Loucy (cell line): ENCODE data around the gene MACROD1.

ENCODE experiments used
- H2AFZ ChIP-seq: fragments of 200-600 bp; sonication (generic); 2 replicates; pipeline ENCODE4 v1.6.0; 2016; ENCODE audit warnings: antibody characterized with exemption, mild to moderate bottlenecking, low read length, moderate library complexity
- H3F3A ChIP-seq: fragments of 200-600 bp; 2 replicates; pipeline ENCODE4 v1.6.0; 2016; ENCODE audit warnings: antibody characterized with exemption, low read depth, mild to moderate bottlenecking
- H3K27me3 ChIP-seq: fragments of 200-600 bp; sonication (generic); 2 replicates; pipeline ENCODE4 v1.6.1; 2014; ENCODE audit warnings: low read length, mild to moderate bottlenecking; ENCODE audit not compliant: insufficient read depth, poor library complexity, severe bottlenecking
- H3K36me3 ChIP-seq: fragments of 200-600 bp; sonication (generic); 2 replicates; pipeline ENCODE4 v1.6.1; 2016; ENCODE audit warnings: low read length; ENCODE audit not compliant: insufficient read depth
- H3K4me1 ChIP-seq: fragments of 200-600 bp; sonication (generic); 2 replicates; pipeline ENCODE4 v1.5.1; 2014; ENCODE audit warnings: low read length, mild to moderate bottlenecking; ENCODE audit not compliant: insufficient read depth, poor library complexity, severe bottlenecking
- H3K4me2 ChIP-seq: fragments of 200-600 bp; sonication (generic); 2 replicates; pipeline ENCODE4 v1.6.0; 2014; ENCODE audit warnings: antibody characterized with exemption, low read length, low read depth, mild to moderate bottlenecking; ENCODE audit not compliant: poor library complexity, severe bottlenecking
- H3K4me3 ChIP-seq: fragments of 200-600 bp; sonication (generic); 2 replicates; pipeline ENCODE4 v1.5.1; 2014; ENCODE audit warnings: low read length, mild to moderate bottlenecking, mixed read lengths; ENCODE audit not compliant: poor library complexity, severe bottlenecking
- H3K79me2 ChIP-seq: fragments of 200-600 bp; sonication (generic); 2 replicates; pipeline ENCODE4 v1.6.1; 2014; ENCODE audit warnings: low read length; ENCODE audit not compliant: insufficient read depth
- H3K9ac ChIP-seq: fragments of 200-600 bp; sonication (generic); 2 replicates; pipeline ENCODE4 v1.6.0; 2014; ENCODE audit warnings: mild to moderate bottlenecking, low read depth, low read length, moderate library complexity; ENCODE audit not compliant: poor library complexity, severe bottlenecking
- H3K9me2 ChIP-seq: fragments of 200-600 bp; sonication (generic); replicated peaks from 2 replicates; pipeline ENCODE4 v1.6.1; 2016; ENCODE audit warnings: low read depth, low read length, mixed read lengths
- H3K9me3 ChIP-seq: fragments of 200-600 bp; sonication (generic); 2 replicates; pipeline ENCODE4 v1.6.1; 2014; ENCODE audit warnings: mild to moderate bottlenecking, antibody characterized with exemption, low read length, low read depth; ENCODE audit not compliant: insufficient read depth
- H4K20me1 ChIP-seq: fragments of 200-600 bp; sonication (generic); 2 replicates; pipeline ENCODE4 v1.6.0; 2014; ENCODE audit warnings: antibody characterized with exemption, low read length, mild to moderate bottlenecking; ENCODE audit not compliant: insufficient read depth, poor library complexity, severe bottlenecking
- CTCF ChIP-seq: fragments of 200-600 bp; sonication (generic); conservative IDR thresholded peaks from 2 replicates; pipeline ENCODE4 v1.5.1; 2014; ENCODE audit warnings: mild to moderate bottlenecking, antibody characterized with exemption, low read length
- EZH2phosphoT487 ChIP-seq: fragments of 200-600 bp; IDR thresholded peaks from 2 replicates; pipeline ENCODE4 v1.6.1; 2018; ENCODE audit warnings: antibody characterized with exemption, mild to moderate bottlenecking, moderate library complexity, borderline replicate concordance

MACROD1 gene

GRCh38 chr11:64035576-64035975, 130.3 kb downstream of the MACROD1 start, which contains the start of gene FLRT1:
TSS of gene FLRT1 (plus strand) at chr11:64035931. CDS start at chr11:64116268, 80,337 bp downstream.
- H3K9me3 ChIP-seq: no peaks in the 10 kb centered on the region
- no peaks in the 10 kb centered on the region for H3K9me2 ChIP-seq
- H3F3A ChIP-seq: no peaks in the 10 kb centered on the region
- no peaks in the 10 kb centered on the region for H3K27me3 ChIP-seq
- no peaks in the 10 kb centered on the region for H3K79me2 ChIP-seq
- H3K9ac ChIP-seq: no peak within 1 kb of the TSS
- no peaks in the 10 kb centered on the region for H3K36me3 ChIP-seq
- no peak within 1 kb of the TSS for H2AFZ ChIP-seq
- H4K20me1 ChIP-seq: no peaks in the 10 kb centered on the region
- no peaks in the 10 kb centered on the region for H3K4me1 ChIP-seq
- no peak within 1 kb of the TSS for H3K4me3 ChIP-seq
- H3K4me2 ChIP-seq: no peak within 1 kb of the TSS
- no peak for TF ChIP-seq CTCF
- TF ChIP-seq EZH2phosphoT487: no peak

- TF ChIP-seq CTCF (no peak), EZH2phosphoT487 (no peak)
- H3K36me3 ChIP-seq: no peaks in the 10 kb centered on the region
- H2AFZ ChIP-seq: no peak overlapping the region
- H3K4me1 ChIP-seq: no peaks in the 10 kb centered on the region
- H3K4me2 ChIP-seq: no peak overlapping the region
- no peaks in the 10 kb centered on the region for H3K79me2 ChIP-seq
- H3K9me2 ChIP-seq: no peaks in the 10 kb centered on the region
- no peaks in the 10 kb centered on the region for H3F3A ChIP-seq
- no peaks in the 10 kb centered on the region for H4K20me1 ChIP-seq
- no peak overlapping the region for H3K9ac ChIP-seq
- no peaks in the 10 kb centered on the region for H3K9me3 ChIP-seq
- H3K4me3 ChIP-seq: no peak overlapping the region
- no peaks in the 10 kb centered on the region for H3K27me3 ChIP-seq
These were observed 130.8 kb downstream of the MACROD1 start for GRCh38 chr11:64035081-64035524.

GRCh38 chr11:64034411-64034811, 131.5 kb downstream of the MACROD1 start:
- Histone ChIP-seq H3K9me2 (no peaks in the 10 kb centered on the region), H3K79me2 (no peaks in the 10 kb centered on the region), H3K27me3 (no peaks in the 10 kb centered on the region), H3K4me2 (no peak overlapping the region), H3K4me1 (no peaks in the 10 kb centered on the region), H4K20me1 (no peaks in the 10 kb centered on the region), H3K9me3 (no peaks in the 10 kb centered on the region), H3K36me3 (no peaks in the 10 kb centered on the region), H2AFZ (no peak overlapping the region), H3K9ac (no peak overlapping the region), H3K4me3 (no peak overlapping the region), H3F3A (no peaks in the 10 kb centered on the region)
- TF ChIP-seq CTCF: no peak
- TF ChIP-seq EZH2phosphoT487: no peak
